Caco-2 (cell line): Measurements from ENCODE around the gene TBX10. TPM values are rescaled to one million over a fixed set of nuclear protein-coding genes. Genes with fewer than 3 reads are reported as not detected.

ENCODE experiments used
- BruUV-seq: library from RNA; stranded (reverse); fragments of 400-500 nt; replicated peaks from 2 replicates; lab custom pipeline; 2021; lab: Mats Ljungman, UMichigan
- CTCF ChIA-PET: fragments of 300-600 bp; sonication (Branson Sonifier 250); formaldehyde crosslinking; loops from one replicate; lab custom pipeline; 2022; ENCODE audit warnings: antibody characterized with exemption; lab: Charles Lee
- POLR2A ChIA-PET: fragments of 300-600 bp; sonication (Branson Sonifier 250); formaldehyde crosslinking; loops from one replicate; lab custom pipeline; 2022; ENCODE audit warnings: antibody characterized with exemption; lab: Charles Lee
- DNase-seq, 2 experiments: peaks; one replicate each; pipeline versions ENCODE4 v3.0.0 to v3.0.0-alpha.2; 2020 to 2022
- H3K27me3 ChIP-seq: replicated peaks from 2 replicates; pipeline ENCODE4 v1.6.0; 2011; ENCODE audit warnings: low read length; ENCODE audit not compliant: control insufficient read depth, insufficient read depth
- H3K36me3 ChIP-seq: 2 replicates; pipeline ENCODE4 v1.5.1; 2011; ENCODE audit warnings: low read length; ENCODE audit not compliant: control insufficient read depth, insufficient read depth
- H3K4me1 ChIP-seq: fragments of 250-450 bp; sonication (Bioruptor Pico); 2 replicates; pipeline ENCODE4 v1.5.1; 2020; ENCODE audit warnings: mild to moderate bottlenecking
- H3K4me3 ChIP-seq: 2 replicates; pipeline ENCODE4 v1.5.1; 2011; ENCODE audit warnings: low read depth, mild to moderate bottlenecking, control low read depth, low read length
- H3K9me3 ChIP-seq: fragments of 250-450 bp; sonication (Bioruptor Pico); 2 replicates; pipeline ENCODE4 v1.5.1; 2020; ENCODE audit warnings: mild to moderate bottlenecking, moderate library complexity
- H3K27ac Mint-ChIP-seq: one replicate; pipeline ENCODE4 v1.8.0; 2022; ENCODE audit warnings: mixed read lengths; ENCODE audit not compliant: unreplicated experiment
- H3K27me3 Mint-ChIP-seq: one replicate; pipeline ENCODE4 v1.8.0; 2022; ENCODE audit warnings: mixed read lengths; ENCODE audit not compliant: insufficient read depth, unreplicated experiment
- H3K36me3 Mint-ChIP-seq: one replicate; pipeline ENCODE4 v1.8.0; 2022; ENCODE audit warnings: mild to moderate bottlenecking, mixed read lengths; ENCODE audit not compliant: insufficient read depth, unreplicated experiment
- H3K4me1 Mint-ChIP-seq: one replicate; pipeline ENCODE4 v1.8.0; 2022; ENCODE audit warnings: low read depth, mixed read lengths; ENCODE audit not compliant: unreplicated experiment
- H3K4me3 Mint-ChIP-seq: one replicate; pipeline ENCODE4 v1.8.0; 2022; ENCODE audit warnings: mild to moderate bottlenecking, moderate library complexity, mixed read lengths; ENCODE audit not compliant: unreplicated experiment
- H3K9me3 Mint-ChIP-seq: one replicate; pipeline ENCODE4 v1.8.0; 2022; ENCODE audit warnings: mixed read lengths; ENCODE audit not compliant: unreplicated experiment
- CTCF ChIP-seq, 2 experiments: fragments of 200-600 bp in 1 of 2; IDR thresholded peaks; 1 replicate in 1 of 2; 2 replicates in 1 of 2; pipeline versions ENCODE4 v1.5.1 to v1.8.0; 2011 to 2022; ENCODE audit warnings: antibody characterized with exemption in 1 of 2, control low read depth in 1 of 2, inconsistent platforms in 1 of 2, low read depth in 1 of 2, low read length in 1 of 2, mild to moderate bottlenecking in 1 of 2, moderate library complexity in 1 of 2; ENCODE audit not compliant: insufficient read depth in 1 of 2, severe bottlenecking in 1 of 2, unreplicated experiment in 1 of 2
- intact Hi-C: fragments of 100-400 bp; cut with micrococcal nuclease; formaldehyde crosslinking; loops from one replicate; pipeline ENCODE4 v1.10.0; 2022; ENCODE audit not compliant: unreplicated experiment
- total RNA-seq: library from RNA; stranded (reverse); gene quantifications from 2 replicates; pipeline ENCODE4 v1.2.3, GENCODE V29; 2022

Gene TBX10
- total RNA-seq, 1 experiment from 2014 or later: not detected

- TF ChIP-seq CTCF (IDR thresholded peaks at IDR 0.05; ENCODE audit: insufficient read depth in 1 of 2, low read depth in 1 of 2, low read length in 1 of 2, severe bottlenecking in 1 of 2, unreplicated experiment in 1 of 2): no peak
- peak; percentile 89 to 90 for DNase-seq
- peaks cover 10% of the 10 kb centered on the region for H3K9me3 Mint-ChIP-seq
- BruUV-seq: no TSS peak
- H3K27me3 Mint-ChIP-seq: peaks cover 5% of the 10 kb centered on the region
- no peaks in the 10 kb centered on the region for H3K27me3 ChIP-seq
- POLR2A ChIA-PET: no interaction called here
- peak within 1 kb of the TSS; percentile 74 for H3K27ac Mint-ChIP-seq
- no peak within 1 kb of the TSS for H3K4me3 ChIP-seq
- peaks cover 14% of the 10 kb centered on the region for H3K4me1 Mint-ChIP-seq
- no peaks in the 10 kb centered on the region for H3K36me3 Mint-ChIP-seq
- CTCF ChIA-PET: interaction anchor here (1.0 to 1.9 kb wide), 3 partner anchors 9 to 44 kb away, joined by 3 to 6 read pairs (median 5); partner anchors contain the start of gene NUDT8
- intact Hi-C loops: loop anchor here (1.0 kb wide), 1 partner anchor 8 kb away; no protein-coding TSS in a partner anchor
- H3K36me3 ChIP-seq: no peaks in the 10 kb centered on the region
- H3K9me3 ChIP-seq: peaks cover 8% of the 10 kb centered on the region
- H3K4me1 ChIP-seq: peaks cover 19% of the 10 kb centered on the region
- peak within 1 kb of the TSS; percentile 57 for H3K4me3 Mint-ChIP-seq
Measured at GRCh38 chr11:67674442-67674871, 34.9 kb upstream of the TBX10 start, which contains the start of gene ALDH3B2. ALDH3B2 (minus strand) TSS chr11:67674623; CDS start chr11:67666935, 7,688 bp downstream.

- H3K36me3 Mint-ChIP-seq: no peaks in the 10 kb centered on the region
- peaks cover 14% of the 10 kb centered on the region for H3K4me1 Mint-ChIP-seq
- CTCF ChIA-PET: interaction anchor here (0.6 to 1.9 kb wide), 4 partner anchors 8 to 94 kb away, joined by 3 to 6 read pairs (median 4); partner anchors contain the start of gene NUDT8
- H3K27me3 Mint-ChIP-seq: peaks cover 5% of the 10 kb centered on the region
- peaks cover 8% of the 10 kb centered on the region for H3K9me3 ChIP-seq
- no TSS peak for BruUV-seq
- POLR2A ChIA-PET: interaction anchor here (0.6 kb wide), 1 partner anchor 619 kb away, joined by 3 read pairs; no protein-coding TSS in a partner anchor
- no peaks in the 10 kb centered on the region for H3K27me3 ChIP-seq
- peaks cover 10% of the 10 kb centered on the region for H3K9me3 Mint-ChIP-seq
- intact Hi-C loops: loop anchor here (1.0 kb wide), 1 partner anchor 8 kb away; no protein-coding TSS in a partner anchor
- H3K4me3 Mint-ChIP-seq: no peak overlapping the region
- peaks cover 19% of the 10 kb centered on the region for H3K4me1 ChIP-seq
- peak overlapping the region; percentile 74 for H3K27ac Mint-ChIP-seq
- no peaks in the 10 kb centered on the region for H3K36me3 ChIP-seq
- no peak for TF ChIP-seq CTCF (IDR thresholded peaks at IDR 0.05; ENCODE audit: insufficient read depth in 1 of 2, low read depth in 1 of 2, low read length in 1 of 2, severe bottlenecking in 1 of 2, unreplicated experiment in 1 of 2)
- peak; percentile 9 to 30 for DNase-seq
- no peak overlapping the region for H3K4me3 ChIP-seq
Measured at GRCh38 chr11:67673902-67674301, 34.3 kb upstream of the TBX10 start.

- Histone ChIP-seq H3K27me3 (no peaks in the 10 kb centered on the region), H3K4me1 (peaks cover 19% of the 10 kb centered on the region), H3K4me3 (no peak overlapping the region), H3K36me3 (no peaks in the 10 kb centered on the region), H3K9me3 (peaks cover 8% of the 10 kb centered on the region)
- peaks cover 5% of the 10 kb centered on the region for H3K27me3 Mint-ChIP-seq
- no peak for TF ChIP-seq CTCF (IDR thresholded peaks at IDR 0.05; ENCODE audit: insufficient read depth in 1 of 2, low read depth in 1 of 2, low read length in 1 of 2, severe bottlenecking in 1 of 2, unreplicated experiment in 1 of 2)
- no peaks in the 10 kb centered on the region for H3K36me3 Mint-ChIP-seq
- H3K27ac Mint-ChIP-seq: no peak overlapping the region
- no peak overlapping the region for H3K4me3 Mint-ChIP-seq
- intact Hi-C loops: no loop called here
- peaks cover 10% of the 10 kb centered on the region for H3K9me3 Mint-ChIP-seq
- peak in 1 of 2 experiments; percentile 31 for DNase-seq
- peaks cover 14% of the 10 kb centered on the region for H3K4me1 Mint-ChIP-seq
- CTCF ChIA-PET: interaction anchor here (0.5 to 1.9 kb wide), 3 partner anchors 8 to 321 kb away, joined by 3 to 6 read pairs (median 5); no protein-coding TSS in a partner anchor
- POLR2A ChIA-PET: interaction anchor here (0.6 kb wide), 1 partner anchor 618 kb away, joined by 3 read pairs; no protein-coding TSS in a partner anchor
- BruUV-seq: no TSS peak
Measured at GRCh38 chr11:67673358-67673757, 33.8 kb upstream of the TBX10 start.
